A673 (cell line): ENCODE results near the gene VPS13D.

Experiments used
- EZH2 ChIP-seq: fragments of 200-600 bp; sonication (generic); IDR thresholded peaks from 2 replicates; pipeline ENCODE4 v1.6.1; 2017; ENCODE audit warnings: borderline replicate concordance, low read depth, mild to moderate bottlenecking, mixed read lengths, antibody characterized with exemption, low read length; ENCODE audit not compliant: poor library complexity, severe bottlenecking
- TF ChIP-seq, protein P1 (sequence below): fragments of 300-800, 200-600 bp; sonication (generic); conservative IDR thresholded peaks from 2 replicates; pipeline ENCODE4 v1.5.1; 2017; ENCODE audit warnings: low read depth, mild to moderate bottlenecking, antibody characterized with exemption, low read length, moderate library complexity, mixed read lengths

DNA sequence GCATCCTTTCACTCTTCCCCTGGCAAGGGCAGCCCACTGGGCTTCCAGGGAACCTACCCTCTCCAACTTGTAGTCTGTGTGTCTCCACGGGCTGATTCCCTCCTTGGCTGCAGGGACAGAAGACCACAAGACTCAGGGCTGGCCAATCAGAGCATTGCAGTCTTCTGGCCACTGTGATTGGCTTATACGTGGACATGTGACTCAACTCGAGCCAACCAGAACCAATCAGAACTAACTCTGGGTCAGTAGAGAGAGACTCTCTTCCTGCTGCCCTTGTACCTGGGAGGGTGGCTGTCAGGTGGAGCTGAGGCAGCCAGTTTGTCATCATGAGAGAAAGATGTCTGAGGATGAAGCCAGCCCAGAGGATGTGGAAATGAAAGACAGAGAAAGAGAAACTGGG, 324.1 kb downstream of the VPS13D start:
- TF ChIP-seq, protein P1, sequence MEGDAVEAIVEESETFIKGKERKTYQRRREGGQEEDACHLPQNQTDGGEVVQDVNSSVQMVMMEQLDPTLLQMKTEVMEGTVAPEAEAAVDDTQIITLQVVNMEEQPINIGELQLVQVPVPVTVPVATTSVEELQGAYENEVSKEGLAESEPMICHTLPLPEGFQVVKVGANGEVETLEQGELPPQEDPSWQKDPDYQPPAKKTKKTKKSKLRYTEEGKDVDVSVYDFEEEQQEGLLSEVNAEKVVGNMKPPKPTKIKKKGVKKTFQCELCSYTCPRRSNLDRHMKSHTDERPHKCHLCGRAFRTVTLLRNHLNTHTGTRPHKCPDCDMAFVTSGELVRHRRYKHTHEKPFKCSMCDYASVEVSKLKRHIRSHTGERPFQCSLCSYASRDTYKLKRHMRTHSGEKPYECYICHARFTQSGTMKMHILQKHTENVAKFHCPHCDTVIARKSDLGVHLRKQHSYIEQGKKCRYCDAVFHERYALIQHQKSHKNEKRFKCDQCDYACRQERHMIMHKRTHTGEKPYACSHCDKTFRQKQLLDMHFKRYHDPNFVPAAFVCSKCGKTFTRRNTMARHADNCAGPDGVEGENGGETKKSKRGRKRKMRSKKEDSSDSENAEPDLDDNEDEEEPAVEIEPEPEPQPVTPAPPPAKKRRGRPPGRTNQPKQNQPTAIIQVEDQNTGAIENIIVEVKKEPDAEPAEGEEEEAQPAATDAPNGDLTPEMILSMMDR: no peak
- no peak for TF ChIP-seq EZH2
